GM12864 (cell line): Measurements from ENCODE around the gene TMEM62.
A peak's percentile ranks its signal among the peaks of the same experiment; 100 is the strongest.

Experiments used
- DNase-seq: peaks from one replicate; pipeline ENCODE4 v3.0.0-alpha.2; 2011; ENCODE audit warnings: low read depth
- H3K4me3 ChIP-seq: 2 replicates; pipeline ENCODE4 v1.5.1; 2011; ENCODE audit warnings: mild to moderate bottlenecking, low read depth, low read length, control low read depth
- CTCF ChIP-seq: IDR thresholded peaks from 2 replicates; pipeline ENCODE4 v1.5.1; 2011; ENCODE audit warnings: low read depth, mild to moderate bottlenecking, moderate library complexity, low read length, control low read depth, inconsistent platforms; ENCODE audit errors: missing control alignments

TMEM62 gene

GRCh38 chr15:43213466-43213865, 80.1 kb downstream of the TMEM62 start:
- TF ChIP-seq CTCF: no peak
- H3K4me3 ChIP-seq: no peak overlapping the region
- no peak for DNase-seq

GRCh38 chr15:43214169-43214568, 80.8 kb downstream of the TMEM62 start:
- no peak overlapping the region for H3K4me3 ChIP-seq
- DNase-seq: no peak
- TF ChIP-seq CTCF: no peak

- H3K4me3 ChIP-seq: no peak overlapping the region
- TF ChIP-seq CTCF: no peak
- DNase-seq: no peak
Observed at GRCh38 chr15:43214592-43215295, 81.4 kb downstream of the TMEM62 start.

- H3K4me3 ChIP-seq: no peak overlapping the region
- TF ChIP-seq CTCF: no peak
- no peak for DNase-seq
Observed at GRCh38 chr15:43215961-43216360, 82.6 kb downstream of the TMEM62 start.

GRCh38 chr15:43218908-43219706, 85.7 kb downstream of the TMEM62 start:
- peak; percentile 30 for TF ChIP-seq CTCF
- no peak for DNase-seq
- H3K4me3 ChIP-seq: no peak overlapping the region

- H3K4me3 ChIP-seq: no peak overlapping the region
- no peak for DNase-seq
- TF ChIP-seq CTCF: no peak
Observed at GRCh38 chr15:43219929-43220928, 86.8 kb downstream of the TMEM62 start.
